Ishikawa (cell line): ENCODE data around the gene NFAM1.

Experiments
- CEBPB ChIP-seq: IDR thresholded peaks from 2 replicates; pipeline ENCODE4 v1.6.1; 2012
- CREB1 ChIP-seq: IDR thresholded peaks from 2 replicates; pipeline ENCODE4 v1.6.1; 2012; ENCODE audit warnings: low read depth
- EGR1 ChIP-seq: IDR thresholded peaks from 2 replicates; pipeline ENCODE4 v1.6.1; 2012
- EP300 ChIP-seq: IDR thresholded peaks from 2 replicates; pipeline ENCODE4 v1.6.1; 2012; ENCODE audit warnings: borderline replicate concordance
- FOXM1 ChIP-seq: IDR thresholded peaks from 2 replicates; pipeline ENCODE4 v1.6.1; 2012; ENCODE audit warnings: low read depth, borderline replicate concordance
- NFIC ChIP-seq: IDR thresholded peaks from 2 replicates; pipeline ENCODE4 v1.6.1; 2012
- RAD21 ChIP-seq: IDR thresholded peaks from 2 replicates; pipeline ENCODE4 v1.6.1; 2012; ENCODE audit warnings: low read depth
- TAF1 ChIP-seq: IDR thresholded peaks from 2 replicates; pipeline ENCODE4 v1.6.1; 2012; ENCODE audit warnings: low read depth, mild to moderate bottlenecking
- TCF12 ChIP-seq: IDR thresholded peaks from 2 replicates; pipeline ENCODE4 v1.6.1; 2012; ENCODE audit warnings: low read depth
- TEAD4 ChIP-seq: IDR thresholded peaks from 2 replicates; pipeline ENCODE4 v1.6.1; 2012
- USF1 ChIP-seq: IDR thresholded peaks from 2 replicates; pipeline ENCODE4 v1.6.1; 2012
- YY1 ChIP-seq: IDR thresholded peaks from 2 replicates; pipeline ENCODE4 v1.6.1; 2012; ENCODE audit warnings: low read depth
- ZBTB7A ChIP-seq: IDR thresholded peaks from 2 replicates; pipeline ENCODE4 v1.6.1; 2012; ENCODE audit warnings: low read depth
- TF ChIP-seq, protein P1 (sequence below): IDR thresholded peaks from 2 replicates; pipeline ENCODE4 v1.6.1; 2012
- TF ChIP-seq, protein P2 (sequence below): IDR thresholded peaks from 2 replicates; pipeline ENCODE4 v1.6.1; 2012; ENCODE audit warnings: low read depth, mild to moderate bottlenecking

NFAM1 gene

DNA sequence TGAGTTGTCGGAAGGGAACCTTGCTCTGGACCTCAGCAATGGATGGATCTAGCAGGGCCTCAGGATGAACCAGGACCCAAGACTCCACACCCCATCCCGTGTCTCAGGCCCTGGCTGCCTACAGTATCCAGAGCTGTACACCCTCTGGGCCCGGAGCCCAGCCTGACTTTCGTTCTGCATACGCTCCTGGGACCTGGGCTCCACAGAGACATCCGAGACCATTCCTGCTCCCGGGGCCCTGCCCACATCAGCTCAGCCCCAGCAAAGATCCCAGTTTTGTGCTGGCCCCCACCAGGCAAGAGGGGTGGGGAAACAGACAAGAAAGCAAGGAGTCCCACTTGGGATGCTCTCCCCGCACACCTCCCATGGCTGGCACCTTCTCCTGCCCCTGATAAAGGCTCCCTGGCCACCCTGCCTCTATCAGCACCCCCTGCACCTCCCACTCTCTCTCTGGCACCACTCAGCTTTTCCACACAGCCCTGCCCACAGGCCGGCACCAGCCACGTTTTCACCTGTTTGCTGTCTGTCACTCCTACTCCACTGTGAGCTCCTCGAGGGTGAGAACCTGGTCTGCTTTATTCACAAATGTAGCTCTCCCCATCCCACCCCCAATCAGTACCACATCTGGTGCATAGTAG lies 97.2 kb downstream of the NFAM1 start:
- TF ChIP-seq CREB1 (no peak), RAD21 (no peak), USF1 (no peak), YY1 (no peak), TEAD4 (no peak), NFIC (no peak), CEBPB (no peak), FOXM1 (no peak), TCF12 (no peak), EGR1 (no peak), EP300 (no peak), ZBTB7A (no peak), TAF1 (no peak)
- TF ChIP-seq, protein P1, sequence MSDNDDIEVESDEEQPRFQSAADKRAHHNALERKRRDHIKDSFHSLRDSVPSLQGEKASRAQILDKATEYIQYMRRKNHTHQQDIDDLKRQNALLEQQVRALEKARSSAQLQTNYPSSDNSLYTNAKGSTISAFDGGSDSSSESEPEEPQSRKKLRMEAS = no peak
- TF ChIP-seq, protein P2, sequence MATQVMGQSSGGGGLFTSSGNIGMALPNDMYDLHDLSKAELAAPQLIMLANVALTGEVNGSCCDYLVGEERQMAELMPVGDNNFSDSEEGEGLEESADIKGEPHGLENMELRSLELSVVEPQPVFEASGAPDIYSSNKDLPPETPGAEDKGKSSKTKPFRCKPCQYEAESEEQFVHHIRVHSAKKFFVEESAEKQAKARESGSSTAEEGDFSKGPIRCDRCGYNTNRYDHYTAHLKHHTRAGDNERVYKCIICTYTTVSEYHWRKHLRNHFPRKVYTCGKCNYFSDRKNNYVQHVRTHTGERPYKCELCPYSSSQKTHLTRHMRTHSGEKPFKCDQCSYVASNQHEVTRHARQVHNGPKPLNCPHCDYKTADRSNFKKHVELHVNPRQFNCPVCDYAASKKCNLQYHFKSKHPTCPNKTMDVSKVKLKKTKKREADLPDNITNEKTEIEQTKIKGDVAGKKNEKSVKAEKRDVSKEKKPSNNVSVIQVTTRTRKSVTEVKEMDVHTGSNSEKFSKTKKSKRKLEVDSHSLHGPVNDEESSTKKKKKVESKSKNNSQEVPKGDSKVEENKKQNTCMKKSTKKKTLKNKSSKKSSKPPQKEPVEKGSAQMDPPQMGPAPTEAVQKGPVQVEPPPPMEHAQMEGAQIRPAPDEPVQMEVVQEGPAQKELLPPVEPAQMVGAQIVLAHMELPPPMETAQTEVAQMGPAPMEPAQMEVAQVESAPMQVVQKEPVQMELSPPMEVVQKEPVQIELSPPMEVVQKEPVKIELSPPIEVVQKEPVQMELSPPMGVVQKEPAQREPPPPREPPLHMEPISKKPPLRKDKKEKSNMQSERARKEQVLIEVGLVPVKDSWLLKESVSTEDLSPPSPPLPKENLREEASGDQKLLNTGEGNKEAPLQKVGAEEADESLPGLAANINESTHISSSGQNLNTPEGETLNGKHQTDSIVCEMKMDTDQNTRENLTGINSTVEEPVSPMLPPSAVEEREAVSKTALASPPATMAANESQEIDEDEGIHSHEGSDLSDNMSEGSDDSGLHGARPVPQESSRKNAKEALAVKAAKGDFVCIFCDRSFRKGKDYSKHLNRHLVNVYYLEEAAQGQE = no peak

DNA sequence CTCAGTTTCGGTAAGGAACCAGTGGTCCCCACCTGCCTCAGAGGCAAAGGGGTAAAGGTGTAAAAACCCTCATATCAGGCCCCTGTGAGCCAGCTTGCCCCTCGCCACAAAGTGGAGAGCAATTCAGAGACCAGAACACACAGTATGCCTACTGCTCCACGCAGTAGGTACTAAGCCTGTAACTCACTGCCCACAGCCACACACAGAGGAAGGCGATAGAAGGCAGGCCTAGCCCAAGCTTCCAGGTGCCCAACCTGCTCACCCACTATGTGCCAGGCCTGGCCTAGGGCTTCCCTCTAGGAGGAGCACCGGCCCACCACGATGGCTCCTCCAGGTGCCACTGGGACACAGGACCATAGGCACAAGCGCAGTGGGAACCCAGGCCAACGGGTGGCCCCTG lies 98.7 kb downstream of the NFAM1 start:
- TF ChIP-seq YY1 (no peak), TAF1 (no peak), TEAD4 (no peak), EP300 (no peak), EGR1 (no peak), FOXM1 (no peak), CREB1 (no peak), NFIC (no peak), CEBPB (no peak)
- TF ChIP-seq, protein P2 = no peak
- TF ChIP-seq, protein P1 = no peak

DNA sequence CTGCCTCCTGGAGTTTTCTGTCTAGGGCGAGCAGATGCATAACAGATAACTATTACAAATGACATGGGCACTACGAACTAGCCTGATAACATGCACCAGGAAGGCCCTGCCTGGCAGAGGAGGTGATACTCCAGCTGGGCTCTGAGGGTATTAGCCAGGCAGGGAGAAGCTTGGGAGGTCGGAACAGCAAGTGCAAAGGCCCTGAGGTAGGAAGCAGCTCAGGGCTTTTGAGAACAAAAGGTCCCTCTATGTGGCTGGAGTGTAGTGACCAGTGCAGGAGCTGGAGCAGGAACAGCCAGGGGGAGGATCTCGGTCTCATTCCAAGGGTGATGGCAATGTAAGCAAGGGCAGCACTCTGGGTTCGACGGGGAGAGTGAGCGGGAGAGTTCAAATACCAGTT lies 100.1 kb downstream of the NFAM1 start:
- TF ChIP-seq, protein P2 = no peak
- TF ChIP-seq, protein P1 = no peak
- TF ChIP-seq TEAD4 = no peak
- TF ChIP-seq USF1 = no peak
- no peak for TF ChIP-seq TCF12
- TF ChIP-seq EGR1 = no peak
- TF ChIP-seq FOXM1 = no peak
- TF ChIP-seq NFIC = no peak
- TF ChIP-seq EP300 = no peak
- no peak for TF ChIP-seq TAF1
- no peak for TF ChIP-seq RAD21
- TF ChIP-seq CEBPB = no peak
- no peak for TF ChIP-seq YY1
- no peak for TF ChIP-seq CREB1
- no peak for TF ChIP-seq ZBTB7A

DNA sequence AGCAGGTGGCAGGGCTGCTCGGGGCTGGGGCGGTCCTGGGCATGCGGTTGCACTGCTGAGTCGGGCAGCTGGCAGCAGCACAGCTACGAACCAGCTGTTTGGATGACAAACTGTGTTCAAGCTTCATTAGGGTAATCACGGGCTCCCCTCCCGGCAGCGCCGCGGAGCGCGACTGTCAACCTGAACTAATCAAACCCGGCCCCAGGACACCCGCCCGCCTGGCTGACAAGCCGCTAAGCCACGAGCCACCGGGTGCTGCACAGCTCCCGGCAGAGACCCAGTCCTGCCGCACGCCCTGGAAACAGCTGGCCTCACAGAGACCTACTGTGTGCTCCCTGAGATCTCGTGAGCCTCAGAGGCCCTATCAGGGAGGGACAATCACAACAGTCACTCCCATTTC lies 101.2 kb downstream of the NFAM1 start:
- no peak for TF ChIP-seq EP300
- TF ChIP-seq, protein P2 = no peak
- TF ChIP-seq USF1 = no peak
- TF ChIP-seq FOXM1 = no peak
